Hepatocyte (in vitro differentiated cells): Measurements from ENCODE around the gene BOD1L2.

ENCODE experiments used
- EZH2 ChIP-seq: fragments of 200-600 bp; sonication (generic); IDR thresholded peaks from 2 replicates; pipeline ENCODE4 v1.6.1; 2016; ENCODE audit warnings: antibody characterized with exemption, mild to moderate bottlenecking, borderline replicate concordance
- TF ChIP-seq, protein P1 (sequence below): fragments of 200-600 bp; sonication (generic); IDR thresholded peaks from 2 replicates; pipeline ENCODE4 v1.5.1; 2016; ENCODE audit warnings: antibody characterized with exemption, mild to moderate bottlenecking; ENCODE audit not compliant: poor library complexity

DNA sequence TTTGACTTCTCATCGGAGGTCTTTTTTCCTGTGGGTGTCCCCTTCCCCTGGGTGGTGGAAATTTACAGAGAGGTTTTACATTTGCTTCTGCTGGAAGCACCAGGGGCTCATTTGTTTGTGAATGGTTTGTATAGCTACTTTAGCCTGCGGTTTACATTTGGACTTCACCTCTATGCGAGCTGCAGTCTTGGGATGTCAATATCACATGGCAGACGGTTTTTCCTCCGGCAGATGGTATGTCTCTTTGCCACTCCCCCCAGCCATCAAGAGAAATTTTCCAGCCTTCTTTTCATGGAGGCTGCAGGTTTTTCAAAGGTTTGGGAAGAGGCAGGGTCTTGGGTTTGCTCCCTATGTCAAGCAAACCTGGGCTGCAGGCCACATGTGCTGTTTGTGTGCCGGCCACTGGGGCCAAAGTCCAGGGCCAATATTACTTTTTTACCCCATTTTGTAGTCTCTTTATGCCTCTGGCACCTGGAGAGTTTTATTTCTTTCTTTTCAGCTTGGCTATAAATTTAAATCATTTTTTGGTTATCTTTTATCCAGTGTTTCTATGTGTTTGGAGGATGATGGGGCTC is 23.9 kb upstream of the BOD1L2 start:
- TF ChIP-seq, protein P1, sequence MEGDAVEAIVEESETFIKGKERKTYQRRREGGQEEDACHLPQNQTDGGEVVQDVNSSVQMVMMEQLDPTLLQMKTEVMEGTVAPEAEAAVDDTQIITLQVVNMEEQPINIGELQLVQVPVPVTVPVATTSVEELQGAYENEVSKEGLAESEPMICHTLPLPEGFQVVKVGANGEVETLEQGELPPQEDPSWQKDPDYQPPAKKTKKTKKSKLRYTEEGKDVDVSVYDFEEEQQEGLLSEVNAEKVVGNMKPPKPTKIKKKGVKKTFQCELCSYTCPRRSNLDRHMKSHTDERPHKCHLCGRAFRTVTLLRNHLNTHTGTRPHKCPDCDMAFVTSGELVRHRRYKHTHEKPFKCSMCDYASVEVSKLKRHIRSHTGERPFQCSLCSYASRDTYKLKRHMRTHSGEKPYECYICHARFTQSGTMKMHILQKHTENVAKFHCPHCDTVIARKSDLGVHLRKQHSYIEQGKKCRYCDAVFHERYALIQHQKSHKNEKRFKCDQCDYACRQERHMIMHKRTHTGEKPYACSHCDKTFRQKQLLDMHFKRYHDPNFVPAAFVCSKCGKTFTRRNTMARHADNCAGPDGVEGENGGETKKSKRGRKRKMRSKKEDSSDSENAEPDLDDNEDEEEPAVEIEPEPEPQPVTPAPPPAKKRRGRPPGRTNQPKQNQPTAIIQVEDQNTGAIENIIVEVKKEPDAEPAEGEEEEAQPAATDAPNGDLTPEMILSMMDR = no peak
- no peak for TF ChIP-seq EZH2
